22Rv1 (cell line): ENCODE data around the gene GJA5.

Source experiments
- H3K27ac ChIP-seq: fragments of 450-650 bp; 2 replicates; pipeline ENCODE4 v1.5.1; 2017
- CTCF ChIP-seq: fragments of 450-650 bp; IDR thresholded peaks from 2 replicates; pipeline ENCODE4 v1.5.1; 2017; ENCODE audit warnings: mild to moderate bottlenecking
- ZFX ChIP-seq: fragments of 450-650 bp; IDR thresholded peaks from 2 replicates; pipeline ENCODE4 v1.6.1; 2017; ENCODE audit warnings: antibody characterized with exemption, borderline replicate concordance

GJA5 gene

GRCh38 chr1:147777694-147778093, 17.3 kb upstream of the GJA5 start:
- TF ChIP-seq ZFX (no peak), CTCF (no peak)
- no peak overlapping the region for H3K27ac ChIP-seq

DNA sequence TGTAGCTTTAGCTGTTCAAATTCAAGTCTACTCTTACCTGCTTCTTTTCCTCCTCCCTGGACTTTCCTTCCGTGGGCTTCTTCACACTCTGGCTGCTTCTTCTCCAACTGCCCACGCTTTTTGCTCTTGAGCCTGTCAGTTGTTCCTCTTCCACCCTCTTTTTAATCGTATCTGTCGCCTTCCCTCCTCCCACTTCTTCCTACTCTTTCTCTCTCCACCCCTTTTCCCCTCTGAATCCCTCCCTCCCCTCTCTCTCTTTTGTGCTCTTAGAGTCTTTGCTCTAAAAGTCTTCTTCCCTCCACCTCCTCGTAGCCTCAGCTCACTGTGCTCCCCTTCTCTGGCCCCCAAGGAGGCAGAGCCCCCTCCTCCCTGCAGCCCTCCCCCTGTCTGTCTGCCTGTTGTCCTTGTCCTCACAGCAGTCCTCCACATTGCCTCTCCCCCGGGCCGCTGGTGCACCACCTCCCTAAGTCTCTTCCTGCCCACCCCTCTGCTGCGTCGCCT, 12.9 kb upstream of the GJA5 start:
- H3K27ac ChIP-seq, result no peak overlapping the region
- no peak for TF ChIP-seq ZFX
- no peak for TF ChIP-seq CTCF

DNA sequence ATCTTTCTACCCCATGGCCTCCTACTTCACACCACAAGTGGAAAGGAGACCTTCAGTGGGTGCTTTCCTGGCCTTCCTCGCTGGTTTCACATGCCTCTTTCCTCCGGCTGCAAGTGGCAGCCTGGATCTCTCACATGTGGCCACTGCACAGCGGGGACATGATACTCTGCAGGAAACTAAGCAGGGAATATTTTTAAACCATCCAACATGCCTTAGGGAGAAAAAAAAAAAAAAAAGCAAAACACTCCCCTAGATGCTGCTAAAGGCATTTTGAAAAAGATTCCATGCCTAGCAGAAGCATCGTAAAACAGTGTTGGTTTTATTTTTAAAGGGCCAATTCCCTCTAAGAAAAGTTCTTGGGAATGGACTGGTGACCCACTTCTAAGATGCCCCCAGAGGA, 12.2 kb upstream of the GJA5 start:
- no peak overlapping the region for H3K27ac ChIP-seq
- TF ChIP-seq ZFX (no peak), CTCF (no peak)

DNA sequence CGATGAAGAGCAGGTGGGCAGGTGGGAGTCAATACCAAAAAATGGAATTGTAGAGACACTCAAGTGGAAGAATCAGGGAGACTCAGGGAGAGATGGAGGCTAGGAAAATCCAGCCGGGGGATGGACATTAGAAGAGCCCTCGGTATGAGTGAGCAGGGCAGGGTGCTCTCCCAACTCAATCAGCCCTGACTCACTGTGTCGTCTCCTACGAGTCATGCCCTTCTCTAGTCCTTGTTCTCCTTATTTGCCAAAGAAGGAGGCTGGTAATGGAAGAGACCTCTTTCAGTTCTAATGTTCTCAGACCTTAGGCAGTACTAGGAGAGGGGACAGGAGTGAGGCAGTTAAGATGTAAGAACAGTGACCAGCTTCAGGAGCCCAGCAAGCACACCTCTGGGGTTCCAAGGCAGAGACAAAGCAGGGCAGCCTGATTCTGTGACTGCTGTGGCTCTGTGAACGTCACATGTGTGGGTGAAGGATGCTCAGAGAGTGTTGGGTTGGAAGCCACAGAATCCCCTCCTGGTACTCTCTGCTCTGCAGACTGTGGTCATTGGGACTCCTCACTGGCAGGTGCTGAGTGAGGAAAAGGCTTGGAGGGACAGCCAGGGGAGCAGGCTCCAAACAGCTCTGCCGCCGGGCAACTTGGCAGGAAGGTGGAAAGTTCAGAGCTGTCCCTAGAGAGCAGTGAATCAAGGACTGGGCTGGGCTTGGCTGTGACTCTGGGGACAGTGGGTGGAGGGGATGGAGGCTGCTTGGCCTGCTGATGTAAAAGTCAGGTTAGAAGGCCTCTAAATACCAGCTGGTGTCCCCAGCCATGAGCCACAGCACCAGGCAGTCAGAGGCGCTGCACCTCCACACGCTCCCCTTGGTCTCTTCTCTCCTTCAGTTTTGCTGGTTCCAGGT, 11.1 kb upstream of the GJA5 start:
- no peak for TF ChIP-seq CTCF
- no peak for TF ChIP-seq ZFX
- no peak overlapping the region for H3K27ac ChIP-seq

GRCh38 chr1:147769106-147769505, 8.7 kb upstream of the GJA5 start:
- TF ChIP-seq ZFX (no peak), CTCF (no peak)
- no peak overlapping the region for H3K27ac ChIP-seq

DNA sequence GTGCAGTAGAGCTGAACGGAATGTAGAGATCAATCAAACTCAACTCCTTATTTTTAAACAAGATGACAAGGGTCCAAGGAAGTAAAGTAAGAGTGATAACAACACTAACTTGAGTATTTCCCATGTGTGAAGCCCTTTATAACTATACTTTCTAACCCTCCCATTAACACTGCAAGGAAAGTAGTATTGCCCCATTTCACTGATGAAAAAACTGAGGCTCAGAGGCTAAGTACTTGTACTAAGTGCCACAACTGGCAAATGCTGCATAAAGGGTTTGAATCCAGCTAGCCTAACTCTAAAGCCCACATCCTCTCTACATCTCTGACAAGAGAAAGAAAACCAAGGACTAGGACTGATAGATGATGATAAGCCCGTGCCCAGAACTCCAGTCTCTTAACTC, 8.2 kb upstream of the GJA5 start:
- H3K27ac ChIP-seq, result no peak overlapping the region
- no peak for TF ChIP-seq ZFX
- no peak for TF ChIP-seq CTCF

- TF ChIP-seq CTCF (no peak), ZFX (no peak)
- no peak overlapping the region for H3K27ac ChIP-seq
These were observed 7.7 kb upstream of the GJA5 start for GRCh38 chr1:147768101-147768500.
